DLD1 (cell line): ENCODE data around the gene FGL2.
"Not testable (repeated sequence)": the region's sequence is repeated elsewhere in the genome, so short reads cannot be mapped to it uniquely, and the experiment has no call there.

Source experiments
- in situ Hi-C: cut with HindIII; loops from 2 replicates; pipeline ENCODE4 v1.10.0; 2017; ENCODE audit warnings: low sequenced_read_pairs

The FGL2 gene

GRCh38 chr7:77217474-77218185 lies 18.0 kb upstream of the FGL2 start:
- in situ Hi-C loops, result no loop called here

- in situ Hi-C loops, result no loop called here
Observed at GRCh38 chr7:77216181-77216845, 16.7 kb upstream of the FGL2 start.

GRCh38 chr7:77209479-77210139 lies 10.0 kb upstream of the FGL2 start:
- in situ Hi-C loops, result no loop called here

GRCh38 chr7:77208416-77208815 lies 8.8 kb upstream of the FGL2 start:
- in situ Hi-C loops, result no loop called here

GRCh38 chr7:77205706-77206105 lies 6.1 kb upstream of the FGL2 start:
- in situ Hi-C loops, result no loop called here

DNA sequence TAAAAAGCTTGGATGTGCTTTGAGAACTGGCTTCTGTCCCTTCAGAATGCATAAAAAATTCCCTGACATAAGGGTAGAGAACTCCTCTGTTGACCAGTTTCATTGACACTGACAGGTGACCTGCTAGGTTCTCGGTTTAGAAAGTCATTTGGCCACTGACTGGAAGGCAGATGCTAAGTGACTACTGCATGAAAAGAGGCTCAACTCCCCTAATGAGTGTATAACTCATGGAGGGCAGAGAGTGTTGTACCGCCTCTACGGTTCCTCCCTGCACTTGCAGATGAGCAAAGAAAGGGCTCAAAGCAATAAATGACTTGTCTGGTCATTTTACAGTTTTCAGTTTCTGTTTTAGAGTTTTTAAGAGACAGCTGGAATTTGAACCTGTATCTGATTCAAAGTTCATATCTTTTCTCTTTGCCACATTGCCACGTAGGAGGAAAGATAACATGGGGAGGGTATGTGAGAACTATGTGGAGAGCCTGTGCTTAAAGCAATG lies 2.9 kb upstream of the FGL2 start:
- in situ Hi-C loops, result no loop called here

- in situ Hi-C loops, result no loop called here
Observed at GRCh38 chr7:77200542-77200941, 923 bp upstream of the FGL2 start.

DNA sequence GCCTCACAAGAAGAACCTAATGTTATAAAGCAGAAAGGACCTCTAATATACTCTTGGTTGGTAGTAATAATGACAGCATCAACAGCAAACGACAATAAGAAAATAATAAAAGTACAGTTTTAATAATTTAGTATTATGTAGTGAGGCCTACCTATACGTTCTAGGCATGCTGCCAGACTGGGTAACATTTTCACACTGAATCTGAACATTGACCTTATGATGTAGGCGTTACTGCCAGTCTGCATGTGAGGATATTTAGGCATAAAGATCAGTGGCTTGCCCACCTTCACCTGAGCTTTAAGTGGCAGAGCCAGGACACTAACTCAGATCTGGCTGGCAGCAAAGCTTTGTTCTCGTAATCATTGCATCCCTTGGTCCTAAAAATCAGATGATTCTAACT lies 2.5 kb downstream of the FGL2 start:
- in situ Hi-C loops, result no loop called here

DNA sequence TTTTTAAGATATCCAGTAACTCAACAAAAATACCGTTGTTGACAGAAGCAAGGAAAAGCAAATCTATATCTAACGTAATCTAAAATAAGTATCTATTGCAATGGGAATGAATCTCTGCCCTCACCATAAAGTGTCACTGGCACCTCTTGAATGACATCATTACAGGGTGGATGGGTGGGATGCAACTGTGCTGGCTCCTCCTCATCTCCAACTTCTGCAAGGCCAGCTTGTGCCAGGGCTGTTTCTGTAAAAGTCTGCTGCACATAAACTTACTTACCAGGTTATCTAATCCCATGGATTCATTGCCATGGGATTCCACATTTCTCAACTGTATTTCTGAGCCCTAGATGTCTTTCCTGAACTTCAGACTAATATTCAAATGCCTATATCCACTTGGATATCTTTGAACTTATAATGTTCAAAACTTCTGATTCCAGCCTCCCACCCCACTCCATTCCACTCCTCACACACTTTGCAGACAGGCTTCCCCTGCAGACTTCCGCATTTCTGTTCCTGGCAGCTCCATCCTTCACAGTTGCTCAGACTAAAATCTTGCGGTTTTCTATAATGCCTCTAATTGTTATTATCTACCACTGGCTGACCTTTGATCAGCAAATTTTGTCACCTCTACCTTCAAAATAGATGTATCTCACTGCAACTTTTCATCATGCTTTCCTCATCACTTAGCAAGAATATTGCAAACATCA lies 10.7 kb downstream of the FGL2 start:
- in situ Hi-C loops, result no loop called here

- in situ Hi-C loops, result no loop called here
Observed at GRCh38 chr7:77185866-77186265, 13.8 kb downstream of the FGL2 start.

GRCh38 chr7:77184990-77185389 lies 14.6 kb downstream of the FGL2 start:
- in situ Hi-C loops, result no loop called here

DNA sequence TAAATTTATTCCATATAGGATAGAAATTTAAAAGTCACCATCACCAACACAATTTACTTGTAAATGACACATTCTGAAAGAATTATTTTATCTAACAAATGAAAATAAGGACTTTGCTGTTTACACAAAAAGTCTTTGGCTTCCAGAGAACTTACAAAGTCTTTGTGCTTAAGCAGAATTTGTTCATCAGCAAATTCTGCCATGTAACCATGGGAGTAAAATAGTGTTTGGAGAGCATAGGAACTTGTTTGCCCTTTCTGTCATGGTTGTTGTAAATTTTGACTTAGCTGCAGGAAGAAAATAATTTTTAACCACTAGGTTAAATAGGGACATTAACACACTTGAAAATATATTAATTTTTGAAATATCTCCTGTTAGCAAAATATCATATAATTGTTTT lies 15.2 kb downstream of the FGL2 start:
- in situ Hi-C loops, result no loop called here

GRCh38 chr7:77182261-77182660 lies 17.4 kb downstream of the FGL2 start:
- in situ Hi-C loops, result no loop called here

GRCh38 chr7:77181734-77182133 lies 17.9 kb downstream of the FGL2 start:
- in situ Hi-C loops, result no loop called here

DNA sequence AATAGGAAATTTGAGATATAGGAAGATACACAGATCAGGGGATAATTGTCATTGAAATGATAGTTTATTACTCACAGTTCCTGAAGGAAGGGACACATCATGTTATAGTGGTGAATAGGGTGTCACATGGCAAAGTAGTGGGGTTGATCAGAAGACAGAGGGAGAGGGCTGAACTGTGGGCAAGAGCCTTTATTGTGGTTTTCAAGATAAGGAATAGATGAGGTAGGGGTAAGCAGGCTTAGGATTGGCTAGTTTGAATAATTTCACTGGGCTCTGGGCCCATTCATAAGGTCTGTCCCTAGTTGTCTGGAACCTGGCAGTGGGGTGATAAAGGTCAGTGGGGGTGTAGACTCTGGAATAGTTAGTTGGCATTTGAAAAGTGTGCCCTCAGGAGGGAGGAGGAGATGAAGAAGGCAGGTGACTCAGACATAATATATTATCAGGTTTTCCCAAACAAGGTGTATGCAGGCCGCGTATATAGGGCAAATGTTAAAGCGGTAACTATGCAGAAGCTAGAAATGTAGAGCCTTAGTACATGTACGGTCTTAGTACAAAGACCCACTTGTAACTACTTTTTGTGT lies 18.5 kb downstream of the FGL2 start:
- in situ Hi-C loops, result no loop called here

- in situ Hi-C loops, result not testable (repeated sequence)
Observed at GRCh38 chr7:77178024-77178423, 21.6 kb downstream of the FGL2 start.

GRCh38 chr7:77177321-77177904 lies 22.2 kb downstream of the FGL2 start:
- in situ Hi-C loops, result not testable (repeated sequence)

- in situ Hi-C loops, result not testable (repeated sequence)
Observed at GRCh38 chr7:77175274-77175800, 24.3 kb downstream of the FGL2 start.

DNA sequence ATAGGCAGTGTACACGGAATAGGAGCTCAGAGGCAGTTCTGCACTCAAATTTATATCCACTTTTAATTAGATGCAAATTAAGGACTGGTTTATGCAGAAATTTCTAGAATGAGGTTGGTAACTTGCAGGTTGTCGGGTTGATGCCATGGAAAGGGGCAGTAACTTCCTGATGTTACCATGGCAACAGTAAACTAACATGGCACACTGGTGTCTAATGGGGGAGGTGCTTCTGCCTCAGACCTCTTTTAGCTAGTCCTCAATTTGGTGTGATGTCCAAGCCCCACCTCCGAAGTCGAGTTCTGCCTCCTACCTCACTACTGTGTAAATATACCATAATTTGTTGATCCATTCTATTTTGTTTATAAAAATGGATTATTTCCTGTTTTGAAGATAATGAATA lies 25.2 kb downstream of the FGL2 start:
- in situ Hi-C loops, result not testable (repeated sequence)

GRCh38 chr7:77172437-77173172 lies 27.0 kb downstream of the FGL2 start:
- in situ Hi-C loops, result not testable (repeated sequence)
